Activated CD8-positive, alpha-beta memory T cell treated with anti-CD3 and anti-CD28 coated beads, Interleukin-2, amount 50 U/mL, for 24 hours (primary cell): Measurements from ENCODE around the gene SLC66A1.

Experiments used
- DNase-seq: peaks from one replicate; pipeline ENCODE4 v3.0.0-alpha.2; 2020; ENCODE audit errors: extremely low read depth

SLC66A1 gene

DNA sequence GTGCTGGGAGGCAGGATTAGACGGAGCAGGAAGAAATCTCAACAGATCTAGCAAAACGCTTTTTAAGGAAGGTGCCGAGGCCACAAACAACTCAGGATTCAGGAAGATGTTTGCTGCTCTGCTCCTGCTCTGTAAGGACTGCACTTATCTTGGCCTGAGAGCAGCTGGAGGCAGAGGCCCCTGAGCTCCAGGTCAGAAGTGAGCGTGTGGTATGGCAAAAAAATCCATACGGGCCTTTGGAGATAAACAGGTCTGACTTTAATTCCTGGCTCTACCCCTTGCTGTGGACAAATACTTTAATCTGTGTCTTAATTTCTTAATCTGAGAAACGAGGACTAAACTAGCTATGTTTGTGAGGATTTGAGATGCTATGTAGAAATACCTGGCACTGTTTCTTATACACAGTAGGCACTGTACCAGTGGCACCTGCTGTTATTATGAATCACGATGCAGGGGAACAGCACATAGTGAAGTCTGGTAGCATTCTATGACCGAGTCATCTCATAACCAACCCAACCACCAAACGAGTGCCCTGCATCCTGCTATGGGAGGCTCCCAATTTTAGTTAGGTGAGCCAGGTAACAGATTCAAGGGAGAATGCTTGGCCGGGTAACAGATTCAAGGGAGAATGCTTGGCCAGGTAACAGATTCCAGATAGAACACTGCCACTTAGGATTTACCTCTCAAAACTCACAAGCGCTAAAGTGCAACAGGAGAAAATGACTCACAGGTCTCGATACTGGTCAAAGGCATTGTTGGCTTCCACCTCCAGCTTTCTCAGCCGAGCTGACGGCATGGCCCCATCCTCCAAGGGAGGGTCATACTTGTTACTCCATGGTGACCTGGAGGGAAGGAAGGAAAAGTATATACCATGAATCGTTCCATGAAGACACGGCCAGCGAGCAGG is 65.9 kb downstream of the SLC66A1 start:
- no peak for DNase-seq
